Loucy (cell line): ENCODE measurements around the gene SYNE1.

Source experiments
- H2AFZ ChIP-seq: fragments of 200-600 bp; sonication (generic); 2 replicates; pipeline ENCODE4 v1.6.0; 2016; ENCODE audit warnings: antibody characterized with exemption, mild to moderate bottlenecking, low read length, moderate library complexity
- H3F3A ChIP-seq: fragments of 200-600 bp; 2 replicates; pipeline ENCODE4 v1.6.0; 2016; ENCODE audit warnings: antibody characterized with exemption, low read depth, mild to moderate bottlenecking
- H3K27me3 ChIP-seq: fragments of 200-600 bp; sonication (generic); 2 replicates; pipeline ENCODE4 v1.6.1; 2014; ENCODE audit warnings: low read length, mild to moderate bottlenecking; ENCODE audit not compliant: insufficient read depth, poor library complexity, severe bottlenecking
- H3K36me3 ChIP-seq: fragments of 200-600 bp; sonication (generic); 2 replicates; pipeline ENCODE4 v1.6.1; 2016; ENCODE audit warnings: low read length; ENCODE audit not compliant: insufficient read depth
- H3K4me1 ChIP-seq: fragments of 200-600 bp; sonication (generic); 2 replicates; pipeline ENCODE4 v1.5.1; 2014; ENCODE audit warnings: low read length, mild to moderate bottlenecking; ENCODE audit not compliant: insufficient read depth, poor library complexity, severe bottlenecking
- H3K4me2 ChIP-seq: fragments of 200-600 bp; sonication (generic); 2 replicates; pipeline ENCODE4 v1.6.0; 2014; ENCODE audit warnings: antibody characterized with exemption, low read length, low read depth, mild to moderate bottlenecking; ENCODE audit not compliant: poor library complexity, severe bottlenecking
- H3K4me3 ChIP-seq: fragments of 200-600 bp; sonication (generic); 2 replicates; pipeline ENCODE4 v1.5.1; 2014; ENCODE audit warnings: low read length, mild to moderate bottlenecking, mixed read lengths; ENCODE audit not compliant: poor library complexity, severe bottlenecking
- H3K79me2 ChIP-seq: fragments of 200-600 bp; sonication (generic); 2 replicates; pipeline ENCODE4 v1.6.1; 2014; ENCODE audit warnings: low read length; ENCODE audit not compliant: insufficient read depth
- H3K9ac ChIP-seq: fragments of 200-600 bp; sonication (generic); 2 replicates; pipeline ENCODE4 v1.6.0; 2014; ENCODE audit warnings: mild to moderate bottlenecking, low read depth, low read length, moderate library complexity; ENCODE audit not compliant: poor library complexity, severe bottlenecking
- H3K9me2 ChIP-seq: fragments of 200-600 bp; sonication (generic); replicated peaks from 2 replicates; pipeline ENCODE4 v1.6.1; 2016; ENCODE audit warnings: low read depth, low read length, mixed read lengths
- H3K9me3 ChIP-seq: fragments of 200-600 bp; sonication (generic); 2 replicates; pipeline ENCODE4 v1.6.1; 2014; ENCODE audit warnings: mild to moderate bottlenecking, antibody characterized with exemption, low read length, low read depth; ENCODE audit not compliant: insufficient read depth
- H4K20me1 ChIP-seq: fragments of 200-600 bp; sonication (generic); 2 replicates; pipeline ENCODE4 v1.6.0; 2014; ENCODE audit warnings: antibody characterized with exemption, low read length, mild to moderate bottlenecking; ENCODE audit not compliant: insufficient read depth, poor library complexity, severe bottlenecking
- CTCF ChIP-seq: fragments of 200-600 bp; sonication (generic); conservative IDR thresholded peaks from 2 replicates; pipeline ENCODE4 v1.5.1; 2014; ENCODE audit warnings: mild to moderate bottlenecking, antibody characterized with exemption, low read length
- EZH2phosphoT487 ChIP-seq: fragments of 200-600 bp; IDR thresholded peaks from 2 replicates; pipeline ENCODE4 v1.6.1; 2018; ENCODE audit warnings: antibody characterized with exemption, mild to moderate bottlenecking, moderate library complexity, borderline replicate concordance

The SYNE1 gene

GRCh38 chr6:152371775-152372174 is 265.4 kb downstream of the SYNE1 start:
- H3K4me1 ChIP-seq = no peaks in the 10 kb centered on the region
- H3K9me3 ChIP-seq = no peaks in the 10 kb centered on the region
- no peaks in the 10 kb centered on the region for H3F3A ChIP-seq
- no peaks in the 10 kb centered on the region for H3K9me2 ChIP-seq
- no peak overlapping the region for H3K9ac ChIP-seq
- TF ChIP-seq EZH2phosphoT487 = no peak
- no peak for TF ChIP-seq CTCF
- no peak overlapping the region for H3K4me3 ChIP-seq
- H3K4me2 ChIP-seq = no peak overlapping the region
- no peak overlapping the region for H2AFZ ChIP-seq
- H4K20me1 ChIP-seq = no peaks in the 10 kb centered on the region
- H3K27me3 ChIP-seq = no peaks in the 10 kb centered on the region
- no peaks in the 10 kb centered on the region for H3K79me2 ChIP-seq
- H3K36me3 ChIP-seq = no peaks in the 10 kb centered on the region

- Histone ChIP-seq H3K36me3 (no peaks in the 10 kb centered on the region), H3K4me1 (no peaks in the 10 kb centered on the region), H2AFZ (no peak overlapping the region), H4K20me1 (no peaks in the 10 kb centered on the region), H3K4me2 (no peak overlapping the region), H3K4me3 (no peak overlapping the region), H3K27me3 (no peaks in the 10 kb centered on the region), H3K79me2 (no peaks in the 10 kb centered on the region), H3K9ac (no peak overlapping the region), H3F3A (no peaks in the 10 kb centered on the region), H3K9me3 (no peaks in the 10 kb centered on the region), H3K9me2 (no peaks in the 10 kb centered on the region)
- TF ChIP-seq EZH2phosphoT487 = no peak
- no peak for TF ChIP-seq CTCF
Observed at GRCh38 chr6:152368751-152369624, 268.2 kb downstream of the SYNE1 start.

- Histone ChIP-seq H3F3A (no peaks in the 10 kb centered on the region), H3K4me1 (no peaks in the 10 kb centered on the region), H3K79me2 (no peaks in the 10 kb centered on the region), H3K9me3 (no peaks in the 10 kb centered on the region), H3K4me2 (no peak overlapping the region), H3K4me3 (no peak overlapping the region), H2AFZ (no peak overlapping the region), H3K9ac (no peak overlapping the region), H3K9me2 (no peaks in the 10 kb centered on the region), H3K36me3 (no peaks in the 10 kb centered on the region), H3K27me3 (no peaks in the 10 kb centered on the region), H4K20me1 (no peaks in the 10 kb centered on the region)
- TF ChIP-seq CTCF (no peak), EZH2phosphoT487 (no peak)
Observed at GRCh38 chr6:152364866-152365265, 272.3 kb downstream of the SYNE1 start.
